ENCODE measurements around the gene CCDC7.
A peak's percentile ranks its signal among the peaks of the same experiment; 100 is the strongest.
"Not testable (repeated sequence)": the region's sequence is repeated elsewhere in the genome, so short reads cannot be mapped to it uniquely, and the experiment has no call there.

CCDC7 gene

GRCh38 chr10:32445740-32446535, at the start of gene CCDC7:
Gene CCDC7, plus strand, starts transcription at chr10:32446140. Its CDS starts 5,503 bp downstream, at chr10:32451643.
- peak; percentile 91 to 92 for DNase-seq
- TF ChIP-seq POLR2A (IDR thresholded peaks at IDR 0.05; ENCODE audit: low read length) (peak; percentile 94), GATA1 (IDR thresholded peaks at IDR 0.05; ENCODE audit: low read depth, low read length) (no peak)

- not testable (repeated sequence) for DNase-seq
Measured at GRCh38 chr10:32397163-32397562, 48.8 kb upstream of the CCDC7 start.

GRCh38 chr10:32399720-32400119, 46.2 kb upstream of the CCDC7 start:
- not testable (repeated sequence) for DNase-seq

- TF ChIP-seq POLR2A (IDR thresholded peaks at IDR 0.05; ENCODE audit: low read length): no peak
- no peak for DNase-seq
Measured at GRCh38 chr10:32400961-32401360, 45.0 kb upstream of the CCDC7 start.

GRCh38 chr10:32402499-32402898, 43.4 kb upstream of the CCDC7 start:
- no peak for TF ChIP-seq GATA1 (IDR thresholded peaks at IDR 0.05; ENCODE audit: low read depth, low read length)
- TF ChIP-seq POLR2A (IDR thresholded peaks at IDR 0.05; ENCODE audit: low read length): no peak
- no peak for DNase-seq

- TF ChIP-seq POLR2A (IDR thresholded peaks at IDR 0.05; ENCODE audit: low read length): no peak
- no peak for TF ChIP-seq GATA1 (IDR thresholded peaks at IDR 0.05; ENCODE audit: low read depth, low read length)
- DNase-seq: no peak
Measured at GRCh38 chr10:32403091-32403490, 42.8 kb upstream of the CCDC7 start.

GRCh38 chr10:32408690-32409089, 37.2 kb upstream of the CCDC7 start:
- TF ChIP-seq GATA1 (IDR thresholded peaks at IDR 0.05; ENCODE audit: low read depth, low read length) (no peak), POLR2A (IDR thresholded peaks at IDR 0.05; ENCODE audit: low read length) (no peak)
- DNase-seq: no peak

GRCh38 chr10:32409741-32410140, 36.2 kb upstream of the CCDC7 start:
- TF ChIP-seq POLR2A (IDR thresholded peaks at IDR 0.05; ENCODE audit: low read length) (no peak), GATA1 (IDR thresholded peaks at IDR 0.05; ENCODE audit: low read depth, low read length) (no peak)
- DNase-seq: no peak

GRCh38 chr10:32410569-32410968, 35.4 kb upstream of the CCDC7 start:
- TF ChIP-seq GATA1 (IDR thresholded peaks at IDR 0.05; ENCODE audit: low read depth, low read length) (no peak), POLR2A (IDR thresholded peaks at IDR 0.05; ENCODE audit: low read length) (no peak)
- DNase-seq: no peak

GRCh38 chr10:32411797-32412498, 34.0 kb upstream of the CCDC7 start:
- TF ChIP-seq GATA1 (IDR thresholded peaks at IDR 0.05; ENCODE audit: low read depth, low read length) (no peak), POLR2A (IDR thresholded peaks at IDR 0.05; ENCODE audit: low read length) (no peak)
- DNase-seq: no peak

GRCh38 chr10:32412499-32412853, 33.5 kb upstream of the CCDC7 start:
- TF ChIP-seq GATA1 (IDR thresholded peaks at IDR 0.05; ENCODE audit: low read depth, low read length) (no peak), POLR2A (IDR thresholded peaks at IDR 0.05; ENCODE audit: low read length) (no peak)
- no peak for DNase-seq

GRCh38 chr10:32413513-32413912, 32.4 kb upstream of the CCDC7 start:
- TF ChIP-seq GATA1 (IDR thresholded peaks at IDR 0.05; ENCODE audit: low read depth, low read length) (no peak), POLR2A (IDR thresholded peaks at IDR 0.05; ENCODE audit: low read length) (no peak)
- no peak for DNase-seq

GRCh38 chr10:32415361-32415760, 30.6 kb upstream of the CCDC7 start:
- DNase-seq: no peak

GRCh38 chr10:32417911-32418547, 27.9 kb upstream of the CCDC7 start:
- DNase-seq: no peak
- TF ChIP-seq POLR2A (IDR thresholded peaks at IDR 0.05; ENCODE audit: low read length) (no peak), GATA1 (IDR thresholded peaks at IDR 0.05; ENCODE audit: low read depth, low read length) (no peak)

More at GRCh38 chr10:32415361-32415760, 30.6 kb upstream of the CCDC7 start:
- no peak for TF ChIP-seq POLR2A (IDR thresholded peaks at IDR 0.05; ENCODE audit: low read length)
- TF ChIP-seq GATA1 (IDR thresholded peaks at IDR 0.05; ENCODE audit: low read depth, low read length): no peak

- DNase-seq: no peak
- no peak for TF ChIP-seq GATA1 (IDR thresholded peaks at IDR 0.05; ENCODE audit: low read depth, low read length)
Measured at GRCh38 chr10:32418572-32418971, 27.4 kb upstream of the CCDC7 start.
